ENCODE measurements around the gene ASB18. TPM values are rescaled to one million over a fixed set of nuclear protein-coding genes. Genes with fewer than 3 reads are reported as not detected.

Gene ASB18
- total RNA-seq, 3 donors from 2014 or later, result not detected

GRCh38 chr2:236157815-236158498 lies 106.2 kb downstream of the ASB18 start:
- H3K27me3 Mint-ChIP-seq (ENCODE audit: low read depth), result peaks cover 58% of the 10 kb centered on the region
- H3K9me3 Mint-ChIP-seq, result peaks cover 8% of the 10 kb centered on the region
- DNase-seq (no peak), ATAC-seq (no peak)
- H3K4me1 Mint-ChIP-seq (ENCODE audit: low read depth), result no peaks in the 10 kb centered on the region
- no peaks in the 10 kb centered on the region for H3K36me3 Mint-ChIP-seq (ENCODE audit: insufficient read depth)
- H3K4me3 Mint-ChIP-seq, result no peak overlapping the region

- Mint-ChIP-seq H3K27me3 (ENCODE audit: low read depth) (peaks cover 52% of the 10 kb centered on the region), H3K4me3 (no peak overlapping the region), H3K9me3 (peaks cover 14% of the 10 kb centered on the region), H3K36me3 (ENCODE audit: insufficient read depth) (no peaks in the 10 kb centered on the region), H3K4me1 (ENCODE audit: low read depth) (no peaks in the 10 kb centered on the region)
- DNase-seq (no peak), ATAC-seq (no peak)
Measured at GRCh38 chr2:236157366-236157765, 106.8 kb downstream of the ASB18 start.

DNA sequence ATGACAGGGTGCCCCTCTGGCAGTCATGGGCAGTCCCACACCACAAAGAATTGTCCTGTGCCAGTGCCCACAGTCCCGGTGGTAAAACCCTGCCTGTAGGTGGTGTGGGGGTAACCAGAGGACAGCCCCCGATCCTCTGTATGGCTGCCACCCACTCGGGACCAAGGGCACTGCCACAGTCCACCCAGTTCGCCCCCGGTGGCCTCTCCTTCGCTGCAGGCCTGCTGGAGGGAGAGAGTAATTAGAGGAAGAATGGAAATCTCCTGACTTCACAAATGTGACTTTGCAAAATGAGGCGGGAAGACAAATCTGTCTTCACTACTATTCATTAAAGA lies 107.4 kb downstream of the ASB18 start:
- Mint-ChIP-seq H3K27me3 (ENCODE audit: low read depth) (peaks cover 47% of the 10 kb centered on the region), H3K4me3 (no peak overlapping the region), H3K9me3 (peaks cover 16% of the 10 kb centered on the region), H3K4me1 (ENCODE audit: low read depth) (no peaks in the 10 kb centered on the region), H3K36me3 (ENCODE audit: insufficient read depth) (no peaks in the 10 kb centered on the region)
- no peak for ATAC-seq
- DNase-seq, result no peak

GRCh38 chr2:236156095-236156859 lies 107.9 kb downstream of the ASB18 start:
- Mint-ChIP-seq H3K36me3 (ENCODE audit: insufficient read depth) (no peaks in the 10 kb centered on the region), H3K9me3 (peaks cover 16% of the 10 kb centered on the region), H3K4me1 (ENCODE audit: low read depth) (no peaks in the 10 kb centered on the region), H3K27me3 (ENCODE audit: low read depth) (peaks cover 41% of the 10 kb centered on the region), H3K4me3 (no peak overlapping the region)
- DNase-seq (no peak), ATAC-seq (no peak)

DNA sequence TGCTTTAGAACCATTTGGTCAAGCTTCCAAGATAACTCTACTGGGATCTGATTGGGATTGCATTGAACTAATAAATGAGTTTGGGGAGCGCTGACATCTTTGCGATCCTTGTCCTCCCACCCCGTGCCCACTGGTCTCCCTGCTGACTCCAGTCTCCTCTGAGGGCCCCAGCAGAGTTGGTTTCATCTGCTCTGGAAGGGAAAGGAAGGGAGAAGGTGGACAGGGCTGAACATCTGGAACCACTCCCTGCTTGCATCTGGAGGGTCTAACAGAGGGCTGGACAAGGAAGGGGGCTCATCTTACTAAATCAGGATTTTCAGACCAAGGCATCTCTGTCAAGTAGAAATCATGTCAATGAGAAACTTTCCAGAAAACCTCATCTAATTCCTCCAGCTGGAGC lies 108.8 kb downstream of the ASB18 start:
- ATAC-seq (no peak), DNase-seq (no peak)
- Mint-ChIP-seq H3K27me3 (ENCODE audit: low read depth) (peaks cover 37% of the 10 kb centered on the region), H3K4me3 (no peak overlapping the region), H3K9me3 (peaks cover 17% of the 10 kb centered on the region), H3K36me3 (ENCODE audit: insufficient read depth) (no peaks in the 10 kb centered on the region), H3K4me1 (ENCODE audit: low read depth) (no peaks in the 10 kb centered on the region)

GRCh38 chr2:236146436-236146835 lies 117.8 kb downstream of the ASB18 start:
- Mint-ChIP-seq H3K9me3 (peaks cover 5% of the 10 kb centered on the region), H3K4me1 (ENCODE audit: low read depth) (no peaks in the 10 kb centered on the region), H3K36me3 (ENCODE audit: insufficient read depth) (no peaks in the 10 kb centered on the region), H3K4me3 (no peak overlapping the region), H3K27me3 (ENCODE audit: low read depth) (peaks cover 29% of the 10 kb centered on the region)
- no peak for DNase-seq
- ATAC-seq, result no peak

- H3K27me3 Mint-ChIP-seq (ENCODE audit: low read depth), result peaks cover 30% of the 10 kb centered on the region
- DNase-seq, result no peak
- no peaks in the 10 kb centered on the region for H3K9me3 Mint-ChIP-seq
- no peak overlapping the region for H3K4me3 Mint-ChIP-seq
- ATAC-seq, result no peak
- H3K36me3 Mint-ChIP-seq (ENCODE audit: insufficient read depth), result no peaks in the 10 kb centered on the region
- H3K4me1 Mint-ChIP-seq (ENCODE audit: low read depth), result no peaks in the 10 kb centered on the region
Measured at GRCh38 chr2:236143811-236144210, 120.4 kb downstream of the ASB18 start.

Other genes starting within 250 kb of the ASB18 start
- gene GBX2, start 96.0 kb downstream of the ASB18 start, total RNA-seq, result not detected